Prostate gland (tissue), 2 donors: ENCODE data around the gene ADAMTS3. TPM values are rescaled to one million over a fixed set of nuclear protein-coding genes. Genes with fewer than 3 reads are reported as not detected.

Experiments
- DNase-seq: peaks from one replicate; pipeline ENCODE4 v3.0.0-alpha.2; 2019; ENCODE audit warnings: low spot score
- H3K27ac ChIP-seq, 2 donors: fragments of 200-600 bp; sonication (generic); 2 replicates each; pipeline ENCODE4 v1.5.1; 2017 to 2019
- H3K27me3 ChIP-seq: fragments of 200-600 bp; sonication (generic); replicated peaks from 2 replicates; pipeline ENCODE4 v1.5.1; 2019; ENCODE audit not compliant: insufficient read depth
- H3K36me3 ChIP-seq, 2 donors: fragments of 200-600 bp; sonication (generic); 1 replicate in 1 of 2; 2 replicates in 1 of 2; pipeline versions ENCODE4 v1.5.1 to v1.8.1; 2017 to 2019
- H3K4me1 ChIP-seq: fragments of 200-600 bp; sonication (generic); replicated peaks from 2 replicates; pipeline ENCODE4 v1.5.1; 2019
- H3K4me3 ChIP-seq, 2 donors: fragments of 200-600 bp; sonication (generic); 2 replicates each; pipeline ENCODE4 v1.5.1; 2017 to 2019
- H3K9me3 ChIP-seq: fragments of 200-600 bp; sonication (generic); 2 replicates; pipeline ENCODE4 v1.5.1; 2017
- POLR2A ChIP-seq: fragments of 450-650 bp; IDR thresholded peaks from one replicate; pipeline ENCODE4 v1.6.1; 2016; ENCODE audit warnings: antibody characterized with exemption, mild to moderate bottlenecking
- POLR2AphosphoS5 ChIP-seq: sonication (generic); formaldehyde crosslinking; IDR thresholded peaks from one replicate; pipeline ENCODE4 v1.6.1; 2017; ENCODE audit warnings: antibody characterized with exemption
- WGBS: methylation state at CpG from one replicate; pipeline ENCODE4 v1.1.5; 2018; 5-methylcytosine and 5-hydroxymethylcytosine counted together
- intact Hi-C: fragments of 100-400 bp; cut with DNase I; formaldehyde crosslinking; loops from one replicate; pipeline ENCODE4 v1.14.2; 2022
- total RNA-seq, 2 donors: library from RNA; depleted of rRNA; stranded (reverse); fragments of >200 nt; gene quantifications; one replicate each; pipeline ENCODE4 v1.1.0, GENCODE V29; 2016
- TF ChIP-seq, protein P1 (sequence below), 4 experiments: fragments of 200-600 bp in 2 of 4; fragments of 450-650 bp in 2 of 4; sonication (generic) in 2 of 4; IDR thresholded peaks; 1 replicate in 3 of 4; 2 replicates in 1 of 4; pipeline ENCODE4 v1.5.1; 2016 to 2019; ENCODE audit warnings: antibody characterized with exemption in 4 of 4, mild to moderate bottlenecking in 2 of 4, moderate library complexity in 2 of 4

ADAMTS3 gene
- total RNA-seq, 2 donors from 2014 or later = 0.36 to 4.0 TPM

DNA sequence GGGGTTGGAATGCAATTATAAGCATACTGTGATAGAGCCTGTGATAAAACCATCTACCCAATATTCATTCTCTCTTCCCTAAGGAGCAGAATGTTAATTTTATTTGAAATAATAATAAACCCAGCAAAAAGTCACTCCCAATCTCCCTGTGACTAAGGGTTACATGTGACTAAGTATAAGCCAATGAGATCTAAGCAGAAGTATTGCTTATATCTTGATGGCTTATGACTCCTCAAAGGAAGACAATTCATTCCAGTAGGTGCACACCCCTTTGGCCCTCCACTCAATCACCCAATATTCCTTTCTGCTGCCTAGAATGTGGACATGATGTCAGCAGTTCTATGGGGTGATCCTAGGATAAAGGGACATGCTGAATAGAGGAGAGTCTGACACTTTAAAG lies 224.6 kb downstream of the ADAMTS3 start:
- DNase-seq = no peak
- no peaks in the 10 kb centered on the region for H3K4me1 ChIP-seq
- H3K36me3 ChIP-seq = no peaks in the 10 kb centered on the region
- no peak overlapping the region for H3K4me3 ChIP-seq
- no peaks in the 10 kb centered on the region for H3K27me3 ChIP-seq
- H3K27ac ChIP-seq = no peak overlapping the region
- H3K9me3 ChIP-seq = no peaks in the 10 kb centered on the region
- TF ChIP-seq, protein P1, sequence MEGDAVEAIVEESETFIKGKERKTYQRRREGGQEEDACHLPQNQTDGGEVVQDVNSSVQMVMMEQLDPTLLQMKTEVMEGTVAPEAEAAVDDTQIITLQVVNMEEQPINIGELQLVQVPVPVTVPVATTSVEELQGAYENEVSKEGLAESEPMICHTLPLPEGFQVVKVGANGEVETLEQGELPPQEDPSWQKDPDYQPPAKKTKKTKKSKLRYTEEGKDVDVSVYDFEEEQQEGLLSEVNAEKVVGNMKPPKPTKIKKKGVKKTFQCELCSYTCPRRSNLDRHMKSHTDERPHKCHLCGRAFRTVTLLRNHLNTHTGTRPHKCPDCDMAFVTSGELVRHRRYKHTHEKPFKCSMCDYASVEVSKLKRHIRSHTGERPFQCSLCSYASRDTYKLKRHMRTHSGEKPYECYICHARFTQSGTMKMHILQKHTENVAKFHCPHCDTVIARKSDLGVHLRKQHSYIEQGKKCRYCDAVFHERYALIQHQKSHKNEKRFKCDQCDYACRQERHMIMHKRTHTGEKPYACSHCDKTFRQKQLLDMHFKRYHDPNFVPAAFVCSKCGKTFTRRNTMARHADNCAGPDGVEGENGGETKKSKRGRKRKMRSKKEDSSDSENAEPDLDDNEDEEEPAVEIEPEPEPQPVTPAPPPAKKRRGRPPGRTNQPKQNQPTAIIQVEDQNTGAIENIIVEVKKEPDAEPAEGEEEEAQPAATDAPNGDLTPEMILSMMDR (IDR thresholded peaks at IDR 0.05) = no peak
- TF ChIP-seq POLR2A = no peak
- no peak for TF ChIP-seq POLR2AphosphoS5
- intact Hi-C loops = no loop called here

DNA sequence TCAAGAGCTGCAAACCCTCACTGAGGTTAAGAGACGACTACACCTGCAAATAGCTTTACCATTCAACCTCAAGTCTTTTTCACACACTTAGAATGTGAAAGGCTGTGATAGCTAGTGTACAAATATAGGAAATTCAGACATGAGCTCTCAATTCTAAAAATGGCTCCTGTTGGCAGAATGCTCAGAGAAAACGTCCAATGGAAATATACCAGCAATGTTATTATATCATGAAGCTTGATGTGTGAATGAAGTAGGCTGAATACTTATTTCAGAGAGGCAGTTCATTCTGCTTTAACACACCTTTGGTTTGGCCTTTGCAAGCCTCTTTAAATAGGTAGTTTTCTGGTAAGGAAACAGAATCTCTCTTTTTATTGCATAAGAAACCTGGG lies 227.6 kb downstream of the ADAMTS3 start:
- Histone ChIP-seq H3K4me3 (no peak overlapping the region), H3K36me3 (no peaks in the 10 kb centered on the region), H3K4me1 (no peaks in the 10 kb centered on the region), H3K9me3 (no peaks in the 10 kb centered on the region), H3K27ac (no peak overlapping the region), H3K27me3 (no peaks in the 10 kb centered on the region)
- intact Hi-C loops = no loop called here
- 66% methylated on average over 2 of the region's 2 CpGs for WGBS
- TF ChIP-seq POLR2A (no peak), POLR2AphosphoS5 (no peak)
- TF ChIP-seq, protein P1 (IDR thresholded peaks at IDR 0.05) = no peak
- DNase-seq = no peak

DNA sequence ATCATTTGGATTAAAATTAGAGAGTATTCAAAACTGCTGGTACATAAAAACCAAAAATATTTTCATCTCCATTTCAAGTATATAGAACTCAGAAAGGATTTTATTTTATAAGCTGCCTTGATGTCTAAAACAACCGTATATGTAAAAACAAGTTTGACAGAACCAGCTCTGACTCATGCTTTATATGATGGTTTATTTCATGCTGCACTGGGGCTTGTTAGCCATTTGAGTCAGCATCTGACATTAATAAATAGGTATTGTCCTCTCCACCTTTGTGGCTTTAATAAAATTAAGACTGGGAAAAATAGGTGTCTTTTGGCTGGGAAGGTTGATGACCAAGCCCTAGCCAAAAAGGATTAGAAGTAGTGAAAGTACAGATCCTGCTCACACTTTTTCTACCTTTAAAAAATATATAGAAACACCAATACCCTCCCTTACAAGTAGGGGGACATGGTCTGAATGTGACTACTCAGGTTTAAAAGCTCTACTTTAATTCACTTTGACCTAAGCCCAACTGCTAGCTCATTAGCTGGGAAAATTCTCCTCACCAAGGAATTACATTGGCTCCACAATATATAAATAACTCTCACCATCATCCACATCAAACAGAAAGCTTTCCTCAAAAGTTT lies 228.1 kb downstream of the ADAMTS3 start:
- no peak for DNase-seq
- Histone ChIP-seq H3K4me1 (no peaks in the 10 kb centered on the region), H3K27ac (no peak overlapping the region), H3K27me3 (no peaks in the 10 kb centered on the region), H3K4me3 (no peak overlapping the region), H3K9me3 (no peaks in the 10 kb centered on the region), H3K36me3 (no peaks in the 10 kb centered on the region)
- 28% methylated on average over 1 of the region's 1 CpG for WGBS
- intact Hi-C loops = no loop called here
- no peak for TF ChIP-seq POLR2A
- TF ChIP-seq POLR2AphosphoS5 = no peak
- TF ChIP-seq, protein P1 (IDR thresholded peaks at IDR 0.05) = no peak

DNA sequence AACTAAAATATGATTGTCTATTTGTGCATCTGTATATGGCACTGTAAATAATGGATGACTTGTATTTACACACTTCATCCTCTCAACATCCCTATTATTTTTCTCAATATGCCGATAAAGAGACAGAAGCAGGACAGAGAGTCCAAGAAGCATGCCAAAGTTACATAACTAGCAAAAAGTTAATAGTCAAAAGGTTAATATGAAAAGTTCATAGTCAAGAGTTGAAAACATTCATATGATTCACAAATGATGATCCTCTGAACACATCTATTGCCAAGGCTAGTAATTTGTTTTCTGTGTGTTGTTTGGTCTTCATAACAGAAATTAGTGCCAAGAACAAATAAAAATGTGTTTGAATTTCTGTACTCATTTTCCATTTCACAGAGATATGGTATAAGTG lies 231.0 kb downstream of the ADAMTS3 start:
- WGBS = 53% methylated on average over 1 of the region's 1 CpG
- no peak for TF ChIP-seq POLR2AphosphoS5
- no peak for TF ChIP-seq POLR2A
- TF ChIP-seq, protein P1 (IDR thresholded peaks at IDR 0.05) = no peak
- intact Hi-C loops = no loop called here

DNA sequence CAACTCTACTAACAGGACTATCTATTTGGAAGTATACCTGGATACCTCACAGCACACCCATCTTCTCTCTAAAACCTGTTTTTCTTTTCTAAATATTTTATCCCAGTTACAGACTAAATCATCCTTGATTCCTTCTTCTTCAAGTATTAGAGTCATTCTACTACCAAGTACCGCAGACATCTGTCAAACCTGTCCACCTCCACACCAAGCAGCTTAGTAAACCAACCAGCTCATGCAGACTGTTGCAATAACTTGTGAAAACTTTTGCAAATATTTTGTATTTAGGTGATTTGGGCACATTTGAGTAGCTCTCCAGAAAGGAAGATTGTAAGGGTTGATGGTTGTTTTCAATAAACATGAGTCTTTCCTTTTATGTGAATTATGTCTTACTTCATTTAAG lies 238.6 kb downstream of the ADAMTS3 start:
- Histone ChIP-seq H3K27me3 (no peaks in the 10 kb centered on the region), H3K27ac (no peak overlapping the region), H3K4me1 (peaks cover 3% of the 10 kb centered on the region), H3K9me3 (no peaks in the 10 kb centered on the region), H3K4me3 (no peak overlapping the region), H3K36me3 (no peaks in the 10 kb centered on the region)
- DNase-seq = no peak
- intact Hi-C loops = no loop called here
- WGBS = 95% methylated on average over 1 of the region's 1 CpG
- TF ChIP-seq, protein P1 (IDR thresholded peaks at IDR 0.05) = no peak
- TF ChIP-seq POLR2A = no peak
- TF ChIP-seq POLR2AphosphoS5 = no peak

More for the DNA sequence above, 231.0 kb downstream of the ADAMTS3 start:
- Histone ChIP-seq H3K9me3 (no peaks in the 10 kb centered on the region), H3K4me1 (no peaks in the 10 kb centered on the region), H3K27ac (no peak overlapping the region), H3K36me3 (no peaks in the 10 kb centered on the region), H3K4me3 (no peak overlapping the region), H3K27me3 (no peaks in the 10 kb centered on the region)
- no peak for DNase-seq
